Stimulated activated CD4-positive, alpha-beta T cell treated with anti-CD3 and anti-CD28 coated beads, Interleukin-15, amount 100 ng/mL, for 24 hours (primary cell): Measurements from ENCODE around the gene DPP6.

Source experiments
- DNase-seq: peaks from one replicate; pipeline ENCODE4 v3.0.0-alpha.2; 2020

Gene DPP6

DNA sequence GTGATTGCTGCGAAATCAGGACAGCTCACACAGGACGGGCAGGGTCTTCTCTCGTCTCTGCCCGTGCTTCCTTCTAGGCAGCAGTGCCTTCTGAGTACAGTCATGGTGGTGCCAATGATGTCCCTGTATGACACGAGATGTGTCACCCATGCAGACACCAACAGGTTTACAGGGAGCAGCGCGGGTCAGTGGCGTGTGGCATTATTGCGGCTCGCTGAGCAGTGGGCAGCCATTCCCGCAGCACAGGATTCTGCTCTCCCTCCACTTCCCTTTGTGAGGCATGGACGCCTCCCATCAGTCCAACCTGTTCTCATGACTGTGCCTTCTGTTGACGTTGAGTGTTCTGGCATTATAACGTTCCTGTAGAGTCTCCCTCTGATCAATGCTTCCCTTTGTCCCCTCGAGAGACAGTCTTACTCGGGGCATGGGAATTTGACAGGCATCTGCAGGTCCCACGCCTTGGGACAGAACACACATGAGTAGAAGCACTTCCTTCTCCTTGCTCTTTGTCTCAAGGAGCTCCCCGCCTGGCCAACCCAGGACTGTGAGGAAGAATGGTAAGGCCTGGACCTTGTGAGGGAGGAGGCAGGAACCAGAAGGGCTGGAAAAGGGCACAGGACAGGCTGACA is 731.2 kb downstream of the DPP6 start:
- no peak for DNase-seq

DNA sequence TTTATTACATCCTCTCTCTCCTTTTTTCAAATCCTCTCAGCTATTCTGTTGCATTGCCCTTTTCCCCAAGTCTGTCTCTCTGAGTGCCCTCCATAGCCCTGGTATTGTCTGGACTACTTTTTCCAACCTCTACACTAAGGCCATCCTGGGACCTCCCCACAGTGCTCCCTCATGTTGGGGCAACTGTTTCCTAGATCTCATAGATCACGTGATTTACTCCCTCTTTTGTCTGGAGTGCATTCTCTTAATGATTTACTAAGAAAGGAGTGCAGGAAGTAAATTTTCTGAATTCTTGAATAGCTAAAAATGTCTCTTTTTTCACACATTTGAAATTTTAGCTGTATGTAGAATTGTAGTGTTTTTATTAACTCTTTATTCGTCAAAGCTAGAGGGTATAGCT is 733.7 kb downstream of the DPP6 start:
- DNase-seq, result no peak

DNA sequence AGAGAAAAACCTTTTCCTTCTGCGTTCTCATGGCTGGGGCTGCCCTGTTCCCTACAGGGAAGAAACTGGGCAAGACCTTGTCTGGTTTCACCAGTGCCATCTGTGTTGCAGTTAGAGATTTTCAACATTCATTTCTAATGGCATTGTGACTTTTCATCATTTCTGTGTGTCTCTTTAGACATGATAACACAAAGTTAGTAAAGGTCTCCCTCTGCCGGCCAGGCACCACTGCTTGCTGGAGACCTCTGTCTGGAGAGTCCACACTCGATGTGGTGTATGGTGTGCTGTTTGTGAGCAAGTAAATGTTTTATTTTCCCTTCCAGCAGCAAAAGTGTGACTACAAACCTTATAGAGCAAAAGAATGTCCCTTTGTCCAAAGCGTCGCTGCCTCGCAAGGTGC is 737.2 kb downstream of the DPP6 start:
- no peak for DNase-seq

DNA sequence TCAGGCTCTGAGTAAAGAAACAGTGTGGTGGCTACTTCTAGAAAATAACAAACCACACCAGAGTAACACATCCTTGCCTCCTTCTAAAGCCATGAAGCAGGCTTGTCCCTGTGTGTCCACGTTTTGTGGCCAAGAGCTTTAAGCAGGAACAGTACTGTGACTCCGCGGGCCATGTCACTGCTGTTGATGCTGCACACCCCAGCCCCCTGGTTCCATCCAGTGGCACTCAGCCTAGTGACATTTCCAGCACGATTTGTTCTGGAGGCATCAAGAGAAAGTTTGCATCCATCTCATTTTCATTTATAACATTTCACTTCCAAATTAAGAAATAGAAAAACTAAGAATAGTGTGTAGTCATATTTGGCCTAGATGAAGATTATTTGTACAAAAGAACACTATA is 739.4 kb downstream of the DPP6 start:
- no peak for DNase-seq

DNA sequence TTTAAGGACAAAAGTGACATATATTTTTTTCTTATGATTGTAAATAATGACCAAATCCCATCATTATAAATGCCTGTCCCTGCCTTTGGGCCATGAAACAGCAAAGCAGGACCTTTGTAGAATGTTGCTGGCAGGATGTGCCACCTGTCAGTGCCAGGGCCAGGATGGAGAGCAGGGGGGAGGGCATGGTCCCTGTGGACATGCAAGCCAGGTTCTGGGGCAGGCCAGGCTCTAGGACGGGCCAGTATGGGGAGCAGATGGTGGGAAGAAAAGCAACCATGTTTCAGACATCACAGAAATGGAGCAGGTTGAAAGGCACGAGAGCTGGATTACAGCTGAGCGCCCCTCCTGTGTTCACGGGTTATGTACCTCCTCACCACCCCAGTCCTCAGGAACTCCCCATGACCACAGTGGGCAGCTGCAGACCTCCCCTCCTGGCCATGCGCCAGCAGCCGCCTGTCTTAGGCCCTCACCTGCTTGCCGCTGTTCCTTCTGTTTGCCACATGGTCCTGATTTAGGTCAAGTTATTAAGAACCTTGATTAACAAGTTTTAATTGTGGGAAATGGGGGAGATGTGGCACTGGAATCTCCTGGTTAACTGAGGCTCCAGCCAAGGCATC is 740.3 kb downstream of the DPP6 start:
- no peak for DNase-seq

DNA sequence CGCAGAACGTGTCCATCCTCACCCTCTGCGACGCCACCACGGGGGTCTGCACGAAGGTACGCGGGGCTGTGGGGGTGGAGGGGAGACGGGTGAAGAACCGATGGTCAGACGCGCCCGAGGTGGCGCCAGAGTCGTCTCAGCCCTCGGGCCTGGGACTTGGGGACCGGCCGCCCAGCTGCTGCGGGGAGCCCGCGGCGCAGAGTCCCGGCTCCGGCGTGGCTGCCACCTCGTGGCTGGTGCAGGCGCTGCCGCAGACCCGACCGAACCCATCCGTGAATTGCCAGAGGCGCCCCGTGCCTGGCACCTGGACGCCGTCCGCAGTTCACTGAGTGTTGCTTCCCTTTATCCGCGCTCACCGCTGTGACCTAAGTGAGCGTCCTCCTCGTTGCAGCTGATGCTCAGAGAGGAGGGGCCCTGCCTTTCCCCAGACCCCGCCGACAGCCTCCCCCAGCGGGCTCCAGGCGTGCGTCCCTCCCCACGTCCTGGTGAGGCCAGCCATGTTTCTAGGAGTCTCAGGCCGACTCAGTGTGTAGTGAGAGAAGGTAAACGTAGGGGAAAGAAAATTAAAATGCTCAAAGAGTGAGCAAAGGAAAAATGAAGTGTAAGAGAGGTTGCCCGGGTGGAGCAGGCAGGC is 742.1 kb downstream of the DPP6 start:
- peak; percentile 47 for DNase-seq

DNA sequence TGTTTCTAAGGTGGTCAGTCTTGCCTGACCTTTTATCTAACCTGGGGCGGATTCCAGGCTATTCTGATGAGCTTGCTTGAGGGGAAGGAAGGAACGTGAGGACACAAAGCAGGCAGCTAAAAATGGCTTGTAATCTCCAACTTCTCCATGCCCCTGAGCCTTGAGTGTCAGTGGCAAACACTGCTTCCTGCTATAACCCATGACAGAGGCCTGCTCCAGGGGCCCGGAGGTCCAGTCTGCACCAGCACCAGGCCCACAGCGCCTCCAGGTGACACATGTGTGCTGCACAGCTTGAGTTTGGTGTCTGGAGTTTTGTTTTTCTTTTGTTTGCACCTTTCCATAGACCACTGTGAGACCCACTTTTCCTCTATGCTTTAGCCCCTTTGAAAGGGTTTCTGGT is 742.8 kb downstream of the DPP6 start:
- DNase-seq, result no peak

DNA sequence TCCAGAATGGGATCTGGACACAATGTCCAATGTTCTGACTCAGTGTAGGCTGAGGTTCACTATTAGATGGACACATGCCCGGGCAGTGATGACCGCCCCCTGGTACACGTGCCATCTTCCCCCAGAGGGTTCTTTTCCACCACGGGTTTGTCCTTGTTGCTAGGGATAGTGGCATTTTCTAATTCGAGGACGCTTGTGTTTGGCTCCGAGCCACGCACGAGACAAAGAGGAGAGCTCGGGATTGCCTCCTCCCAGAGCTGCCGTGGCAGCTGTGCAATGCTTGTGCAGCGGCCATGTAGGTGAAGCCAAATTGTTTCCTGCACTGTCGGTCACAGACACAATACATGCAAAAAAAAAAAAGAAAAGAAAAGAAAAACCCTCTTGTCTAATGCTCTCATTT is 743.2 kb downstream of the DPP6 start:
- no peak for DNase-seq

DNA sequence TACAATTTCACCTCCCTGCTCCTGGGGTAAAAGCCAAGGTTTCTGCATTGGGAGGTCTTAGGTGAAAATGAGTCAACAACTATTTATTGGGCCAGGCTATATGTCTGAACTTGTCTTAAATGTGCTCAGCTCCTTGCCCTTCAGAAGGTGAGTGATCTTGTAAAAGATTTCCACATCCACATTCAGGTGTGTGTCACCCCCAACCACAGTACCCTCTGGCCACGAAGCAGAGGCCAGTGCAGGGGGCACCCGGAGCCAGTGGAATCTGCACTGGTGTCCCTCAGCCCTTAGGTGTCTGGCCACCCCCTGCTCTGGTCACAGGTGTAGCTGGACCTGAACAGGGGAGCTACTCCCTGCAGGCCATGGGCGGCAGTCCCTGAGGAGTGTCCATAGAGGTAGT is 752.3 kb downstream of the DPP6 start:
- DNase-seq, result no peak

DNA sequence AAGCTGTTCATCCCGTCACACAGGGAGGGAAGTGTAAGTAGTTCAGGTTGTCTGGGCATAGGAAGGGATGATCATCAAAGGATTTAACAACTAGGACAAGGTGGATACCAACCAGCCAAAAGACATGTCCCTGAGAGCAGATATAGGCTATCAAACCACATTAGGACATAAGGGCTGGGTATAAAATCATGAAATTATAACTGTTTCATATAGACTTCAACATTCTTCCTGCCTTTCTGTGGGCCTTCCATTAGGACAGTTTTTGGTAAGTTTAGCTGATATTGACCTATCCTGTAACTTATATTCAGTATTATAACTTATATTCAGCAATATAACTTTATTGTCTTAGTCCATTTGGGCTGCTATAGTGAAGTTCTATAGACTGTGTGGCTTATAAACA is 759.8 kb downstream of the DPP6 start:
- no peak for DNase-seq

DNA sequence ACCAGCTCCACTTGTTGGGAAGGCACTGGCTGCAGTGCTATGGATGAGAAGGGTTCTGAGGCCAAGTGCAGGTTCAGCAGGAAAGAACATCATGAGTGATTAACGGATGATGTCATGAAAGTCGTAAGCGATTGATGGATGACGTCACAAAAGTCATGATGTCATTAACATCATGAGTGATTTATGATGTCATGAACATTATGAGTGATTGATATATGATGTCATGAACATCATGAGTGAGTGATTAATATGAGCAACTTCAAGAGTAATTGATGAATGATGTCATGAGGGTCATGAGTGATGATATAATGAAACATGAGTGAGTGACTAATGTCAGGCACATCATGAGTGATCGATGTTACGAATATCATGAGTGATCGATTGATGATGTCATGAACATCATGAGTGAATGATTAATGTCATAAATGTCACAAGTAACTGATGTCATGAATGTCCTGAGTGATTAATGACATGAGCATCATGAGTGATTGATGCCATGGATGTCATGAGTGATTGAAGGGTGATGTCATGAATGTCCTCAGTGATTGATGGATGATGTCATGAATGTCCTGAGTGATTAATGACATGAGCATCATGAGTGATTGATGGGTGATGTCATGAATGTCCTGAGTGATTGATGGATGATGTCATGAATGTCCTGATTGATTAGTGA is 765.2 kb downstream of the DPP6 start:
- no peak for DNase-seq

DNA sequence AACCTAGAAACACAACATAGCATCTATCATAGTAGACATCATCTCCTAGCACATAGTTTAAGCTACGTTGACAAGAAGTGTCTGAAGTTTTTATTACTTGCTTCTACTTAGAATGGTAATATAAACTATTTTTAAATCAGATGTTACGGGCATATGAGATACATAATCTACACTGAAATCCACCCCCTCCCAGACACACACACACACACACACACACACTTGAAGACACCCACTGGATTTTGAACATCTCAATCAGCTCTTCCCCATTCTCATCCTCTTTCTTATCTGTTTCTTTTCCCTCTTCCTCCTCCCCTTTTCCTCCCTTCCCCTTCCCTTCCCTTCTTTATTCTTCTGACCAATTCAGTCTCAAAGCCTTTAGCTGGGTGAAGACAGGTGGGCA is 774.8 kb downstream of the DPP6 start:
- no peak for DNase-seq

DNA sequence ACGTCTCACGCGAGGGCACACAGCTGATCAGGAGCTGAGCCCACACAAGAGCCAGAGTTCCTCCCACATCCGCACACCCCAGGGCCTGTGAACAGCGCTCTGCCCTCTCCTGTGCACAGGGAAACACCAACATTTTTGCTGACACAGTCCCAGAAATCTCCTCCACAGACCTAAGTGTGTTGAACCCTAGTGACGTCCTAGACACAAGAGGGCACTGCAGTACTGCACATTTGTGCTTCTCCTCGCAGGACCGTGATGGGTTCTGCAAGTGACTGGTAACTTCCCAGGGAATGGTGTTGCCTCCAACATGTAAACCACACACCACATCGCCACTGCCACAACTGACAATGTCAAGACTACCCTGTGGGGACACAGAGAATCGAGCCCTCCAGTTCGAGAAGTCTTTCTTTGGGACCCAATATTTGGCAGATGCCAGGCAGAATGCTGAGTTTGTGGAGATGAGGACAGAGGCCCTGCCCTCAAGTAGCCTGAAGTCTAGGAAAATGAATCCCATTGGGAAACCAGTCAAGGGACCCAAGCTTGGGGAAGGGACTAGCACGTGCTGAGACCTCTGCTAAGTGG is 780.5 kb downstream of the DPP6 start:
- no peak for DNase-seq

DNA sequence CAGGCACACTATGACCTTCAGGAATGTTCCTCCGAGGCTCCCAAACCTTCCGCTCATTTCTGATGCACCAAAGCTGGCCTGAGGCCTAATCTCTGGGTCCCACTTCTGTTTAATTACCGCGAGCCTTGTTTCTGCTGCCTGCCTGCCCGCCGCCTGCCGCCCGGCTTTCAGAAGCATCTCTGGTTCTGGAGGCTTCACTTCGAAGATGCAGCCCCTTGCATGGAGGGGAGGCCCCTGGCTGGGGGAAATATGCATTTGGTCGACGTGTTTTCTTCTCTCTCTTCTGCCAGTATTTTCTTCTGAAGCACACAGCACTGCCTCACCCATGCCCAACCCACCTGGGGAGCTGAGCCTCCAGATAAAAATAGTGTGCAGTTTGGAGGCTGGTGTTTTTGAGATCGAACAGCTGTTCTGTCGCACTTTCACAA is 783.8 kb downstream of the DPP6 start:
- DNase-seq, result no peak

DNA sequence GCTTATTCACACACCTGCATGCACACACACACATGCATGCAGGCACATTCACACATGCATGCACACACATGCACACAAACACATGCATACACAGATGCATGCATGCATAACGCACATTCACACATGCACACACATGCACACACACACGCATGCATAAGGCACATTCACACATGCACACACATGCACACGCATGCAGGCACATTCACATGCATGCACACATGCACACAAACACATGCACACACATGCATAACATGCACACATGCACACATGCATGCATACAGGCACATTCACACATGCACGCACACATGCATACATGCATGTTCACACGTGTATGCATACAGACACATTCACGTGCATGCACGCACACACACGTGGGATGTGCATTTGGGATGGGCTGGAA is 784.9 kb downstream of the DPP6 start:
- DNase-seq, result no peak

DNA sequence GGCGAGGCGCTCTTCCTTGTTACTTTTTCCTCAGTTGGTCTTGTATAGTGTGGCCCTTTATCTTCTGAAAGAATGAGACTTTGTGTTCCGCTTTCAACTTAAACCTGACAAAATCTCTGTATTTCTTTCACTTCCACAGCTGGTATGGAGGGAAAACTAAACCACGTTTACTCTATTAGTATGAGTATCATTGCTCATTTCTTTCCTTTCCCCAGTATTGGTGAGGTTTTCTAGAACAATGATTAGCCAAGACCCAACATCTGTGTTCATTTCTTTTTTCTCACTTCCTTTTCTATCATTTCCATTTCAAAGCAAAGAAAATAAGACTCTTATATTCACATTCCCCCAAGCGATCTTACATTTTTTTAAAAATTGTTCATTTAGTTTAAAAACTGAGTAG is 785.4 kb downstream of the DPP6 start:
- DNase-seq, result no peak

DNA sequence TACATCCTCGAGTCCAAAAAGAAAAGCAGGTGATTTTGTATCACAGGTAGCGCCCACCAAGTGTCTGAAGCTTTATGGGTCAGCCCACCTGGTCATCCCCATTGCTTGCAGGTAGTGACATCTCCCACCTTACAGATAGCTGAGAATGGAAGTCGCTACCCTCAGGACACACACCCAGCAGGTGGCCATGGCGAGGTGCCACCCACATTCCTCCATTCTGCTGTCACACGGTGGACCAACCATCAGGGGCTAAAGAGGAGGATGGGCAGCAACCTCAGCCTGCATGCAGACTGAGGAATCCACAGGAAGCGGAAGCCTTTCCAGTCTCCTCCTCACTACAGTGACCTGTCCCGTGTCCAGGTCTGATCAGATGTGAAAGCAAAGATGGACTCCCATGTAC is 787.9 kb downstream of the DPP6 start:
- no peak for DNase-seq

DNA sequence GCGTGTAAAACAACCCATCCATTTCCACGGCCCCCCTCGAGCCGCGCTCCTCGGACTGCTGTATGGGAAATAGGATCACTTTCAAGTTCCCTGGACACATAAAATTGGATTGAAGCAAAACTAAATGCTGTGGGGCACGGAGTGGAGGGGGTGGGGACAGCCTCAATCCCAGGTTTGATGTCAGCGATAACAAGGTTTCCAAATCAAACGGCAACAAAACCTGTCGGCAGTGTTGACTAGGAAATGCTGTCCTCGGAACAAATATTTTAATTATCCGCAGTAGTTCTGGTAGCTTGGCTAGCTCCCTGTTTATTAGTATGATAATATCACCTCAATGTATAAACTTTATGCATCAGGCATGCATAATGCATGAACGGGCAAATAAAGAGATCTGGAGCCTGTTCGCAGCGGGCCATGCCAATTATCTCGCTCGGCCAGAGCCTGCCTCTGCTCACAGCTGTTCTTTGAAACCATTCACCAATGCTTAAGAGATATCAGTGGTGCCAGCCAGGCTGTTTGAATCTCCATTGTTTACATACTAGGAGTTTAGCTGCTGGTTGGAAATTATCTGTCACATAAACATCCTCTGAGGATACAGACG is 789.6 kb downstream of the DPP6 start:
- no peak for DNase-seq

DNA sequence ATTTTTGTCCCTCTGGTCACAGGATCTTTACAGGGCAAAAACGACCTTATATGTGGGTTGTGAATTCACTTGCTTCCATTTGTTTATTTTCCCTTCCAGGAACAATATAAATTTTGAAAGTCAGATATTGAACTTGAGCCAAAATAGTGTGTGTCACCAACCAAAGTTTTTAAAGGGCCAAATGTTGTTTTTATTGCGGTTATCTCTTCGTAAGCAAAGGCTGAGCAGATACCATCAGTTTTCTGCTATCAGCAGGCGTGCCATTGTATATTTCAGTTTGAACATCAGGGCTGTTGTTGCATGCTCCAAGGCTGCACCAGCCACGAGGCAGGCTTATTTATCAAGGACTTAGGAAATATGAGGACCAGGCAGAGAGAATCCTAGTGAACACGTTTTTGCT is 790.4 kb downstream of the DPP6 start:
- DNase-seq, result no peak

DNA sequence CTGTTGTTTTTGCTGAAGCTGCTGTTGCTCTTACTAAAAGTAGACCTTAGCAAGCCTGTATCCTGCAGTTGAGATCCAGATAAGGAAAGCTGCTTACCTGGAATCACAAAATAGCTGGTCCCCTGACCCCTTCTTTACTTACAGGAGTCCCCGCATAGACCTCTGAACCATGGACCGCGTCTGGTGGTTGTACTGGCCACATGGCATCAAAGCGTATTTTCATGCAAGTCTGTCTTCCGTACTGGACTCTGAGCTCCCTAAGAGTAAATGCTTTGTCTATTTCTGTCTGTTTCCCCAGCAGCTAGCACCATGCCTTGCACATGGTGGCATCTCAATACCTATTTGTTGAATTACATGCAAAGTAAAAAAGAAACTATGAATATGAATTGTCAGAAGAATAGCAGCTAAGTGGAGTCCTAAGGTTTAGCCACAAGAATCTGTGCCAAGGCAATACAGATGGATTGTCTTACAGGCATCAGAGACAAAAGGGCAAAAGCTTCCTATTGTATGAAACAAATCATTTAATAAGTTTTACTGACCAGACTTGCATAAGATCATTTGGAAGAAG is 791.6 kb downstream of the DPP6 start:
- no peak for DNase-seq

DNA sequence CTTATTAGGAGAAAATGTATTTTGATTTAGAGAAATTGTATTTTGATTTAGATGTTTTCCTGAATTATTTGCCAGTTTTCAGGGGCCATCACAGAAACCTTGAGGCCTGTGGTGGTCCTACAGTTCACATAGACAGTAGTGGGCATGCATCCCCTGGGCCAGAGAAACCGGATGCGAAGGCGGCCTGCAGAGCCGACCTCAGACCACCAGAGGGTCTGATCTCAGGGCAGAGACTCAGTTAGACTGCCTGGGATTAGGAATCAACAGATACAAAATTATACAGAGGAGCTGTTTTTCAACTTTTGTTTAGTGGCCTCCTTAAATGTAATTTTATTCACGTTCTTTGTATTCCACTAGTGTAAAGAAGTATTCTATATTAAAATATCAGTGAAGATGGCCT is 792.3 kb downstream of the DPP6 start:
- no peak for DNase-seq

DNA sequence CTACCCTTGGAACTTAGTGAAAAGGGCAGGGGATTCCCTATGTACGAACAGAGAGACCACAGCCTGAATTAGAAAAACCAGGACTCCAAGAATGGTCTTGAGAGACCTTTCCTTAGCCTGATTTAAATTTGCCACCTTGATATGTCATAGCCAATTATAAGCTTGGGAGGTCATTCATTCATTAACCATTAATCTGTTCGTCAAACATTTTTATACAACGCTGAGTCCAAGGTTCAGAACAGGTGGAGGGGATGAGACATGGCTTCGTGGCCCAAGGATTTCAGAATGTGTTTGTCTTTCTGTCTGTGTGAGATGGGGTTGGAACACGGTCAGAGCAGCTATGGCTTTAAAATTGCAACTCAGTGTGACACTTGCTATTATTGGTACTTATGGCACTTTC is 792.8 kb downstream of the DPP6 start:
- no peak for DNase-seq

DNA sequence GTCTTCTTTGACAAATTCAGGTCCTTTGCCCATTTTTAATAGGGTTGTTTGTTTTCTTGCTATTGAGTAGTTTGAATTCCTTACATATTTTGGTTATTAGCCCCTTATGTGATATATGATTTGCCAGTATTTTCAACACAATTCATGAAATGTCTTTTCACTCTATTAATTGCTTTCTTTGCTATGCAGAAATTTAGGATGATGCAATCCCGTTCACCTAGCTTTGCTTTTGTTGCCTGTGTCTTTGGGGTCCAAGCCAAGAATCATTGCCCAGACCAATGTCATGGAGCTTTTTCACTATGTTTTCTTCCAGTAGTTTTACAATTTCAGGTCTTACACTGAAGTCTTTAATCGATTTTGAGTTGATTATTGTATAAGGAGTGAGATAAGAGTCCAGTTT is 796.3 kb downstream of the DPP6 start:
- no peak for DNase-seq
